Stimulated activated CD8-positive, alpha-beta memory T cell treated with anti-CD3 and anti-CD28 coated beads, Interleukin-4, amount 100 ng/mL, for 4 hours (primary cell): ENCODE measurements around the gene PRSS1.

Experiments used
- DNase-seq, 2 donors: peaks; one replicate each; pipeline ENCODE4 v3.0.0-alpha.2; 2020; ENCODE audit warnings: low read depth in 2 of 2, low spot score in 1 of 2

The PRSS1 gene

DNA sequence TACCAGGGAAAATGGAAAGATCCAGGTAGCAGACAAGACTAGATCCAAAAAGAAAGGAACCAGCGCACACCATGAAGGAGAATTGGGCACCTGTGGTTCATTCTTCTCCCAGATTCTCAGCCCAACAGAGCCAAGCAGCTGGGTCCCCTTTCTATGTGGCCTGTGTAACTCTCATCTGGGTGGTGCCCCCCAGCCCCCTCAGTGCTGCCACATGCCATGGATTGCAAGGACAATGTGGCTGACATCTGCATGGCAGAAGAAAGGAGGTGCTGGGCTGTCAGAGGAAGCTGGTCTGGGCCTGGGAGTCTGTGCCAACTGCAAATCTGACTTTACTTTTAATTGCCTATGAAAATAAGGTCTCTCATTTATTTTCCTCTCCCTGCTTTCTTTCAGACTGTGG, 42.9 kb downstream of the PRSS1 start:
- no peak for DNase-seq

- no peak for DNase-seq
These were observed 43.3 kb downstream of the PRSS1 start for GRCh38 chr7:142792593-142792992.

GRCh38 chr7:142793156-142793555, 43.9 kb downstream of the PRSS1 start:
- no peak for DNase-seq

DNA sequence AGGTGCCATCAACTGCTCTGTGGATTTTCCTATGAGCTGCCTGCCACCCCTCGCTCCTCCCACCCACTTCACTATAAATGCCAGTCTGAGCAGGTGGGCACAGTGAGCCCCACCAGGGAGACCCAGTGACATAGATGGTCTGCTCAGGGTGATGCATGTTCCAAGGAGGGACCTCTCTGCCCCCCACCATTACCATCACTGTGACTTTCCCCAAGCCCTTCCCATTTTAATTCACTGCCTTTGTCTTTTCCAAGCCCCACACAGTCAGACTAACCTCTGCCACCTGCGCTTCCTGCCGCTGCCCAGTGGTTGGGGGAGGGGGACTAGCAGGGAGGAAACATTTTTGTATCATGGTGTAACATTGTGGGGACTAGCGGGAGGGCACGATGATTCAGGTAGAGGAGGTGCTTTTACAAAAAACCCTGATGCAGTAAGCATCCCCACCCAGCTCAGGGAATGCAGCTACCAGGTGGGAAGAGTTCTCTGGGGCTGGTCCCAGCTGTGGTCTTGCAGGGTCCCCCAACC, 46.1 kb downstream of the PRSS1 start:
- peak in 1 of 2 donors; percentile 57 for DNase-seq

DNA sequence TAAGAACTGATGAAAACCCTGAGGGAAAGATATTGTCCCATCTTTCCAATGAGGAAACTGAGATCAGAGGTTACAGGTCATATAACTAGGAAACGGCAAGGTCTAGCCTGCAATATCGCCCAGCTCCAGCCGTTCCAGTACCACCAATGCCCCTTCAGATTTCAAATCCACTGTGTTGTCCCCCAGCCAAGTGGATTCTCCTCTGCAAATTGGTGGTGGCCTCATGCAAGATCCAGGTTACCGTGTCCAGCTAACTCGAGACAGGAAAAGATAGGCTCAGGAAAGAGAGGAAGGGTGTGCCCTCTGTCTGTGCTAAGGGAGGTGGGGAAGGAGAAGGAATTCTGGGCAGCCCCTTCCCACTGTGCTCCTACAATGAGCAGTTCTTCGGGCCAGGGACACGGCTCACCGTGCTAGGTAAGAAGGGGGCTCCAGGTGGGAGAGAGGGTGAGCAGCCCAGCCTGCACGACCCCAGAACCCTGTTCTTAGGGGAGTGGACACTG, 46.8 kb downstream of the PRSS1 start:
- DNase-seq = no peak

DNA sequence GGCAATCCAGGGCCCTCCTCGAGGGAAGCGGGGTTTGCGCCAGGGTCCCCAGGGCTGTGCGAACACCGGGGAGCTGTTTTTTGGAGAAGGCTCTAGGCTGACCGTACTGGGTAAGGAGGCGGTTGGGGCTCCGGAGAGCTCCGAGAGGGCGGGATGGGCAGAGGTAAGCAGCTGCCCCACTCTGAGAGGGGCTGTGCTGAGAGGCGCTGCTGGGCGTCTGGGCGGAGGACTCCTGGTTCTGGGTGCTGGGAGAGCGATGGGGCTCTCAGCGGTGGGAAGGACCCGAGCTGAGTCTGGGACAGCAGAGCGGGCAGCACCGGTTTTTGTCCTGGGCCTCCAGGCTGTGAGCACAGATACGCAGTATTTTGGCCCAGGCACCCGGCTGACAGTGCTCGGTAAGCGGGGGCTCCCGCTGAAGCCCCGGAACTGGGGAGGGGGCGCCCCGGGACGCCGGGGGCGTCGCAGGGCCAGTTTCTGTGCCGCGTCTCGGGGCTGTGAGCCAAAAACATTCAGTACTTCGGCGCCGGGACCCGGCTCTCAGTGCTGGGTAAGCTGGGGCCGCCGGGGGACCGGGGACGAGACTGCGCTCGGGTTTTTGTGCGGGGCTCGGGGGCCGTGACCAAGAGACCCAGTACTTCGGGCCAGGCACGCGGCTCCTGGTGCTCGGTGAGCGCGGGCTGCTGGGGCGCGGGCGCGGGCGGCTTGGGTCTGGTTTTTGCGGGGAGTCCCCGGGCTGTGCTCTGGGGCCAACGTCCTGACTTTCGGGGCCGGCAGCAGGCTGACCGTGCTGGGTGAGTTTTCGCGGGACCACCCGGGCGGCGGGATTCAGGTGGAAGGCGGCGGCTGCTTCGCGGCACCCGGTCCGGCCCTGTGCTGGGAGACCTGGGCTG, 47.5 kb downstream of the PRSS1 start:
- DNase-seq = no peak

GRCh38 chr7:142797391-142798377, 48.4 kb downstream of the PRSS1 start:
- DNase-seq = no peak

DNA sequence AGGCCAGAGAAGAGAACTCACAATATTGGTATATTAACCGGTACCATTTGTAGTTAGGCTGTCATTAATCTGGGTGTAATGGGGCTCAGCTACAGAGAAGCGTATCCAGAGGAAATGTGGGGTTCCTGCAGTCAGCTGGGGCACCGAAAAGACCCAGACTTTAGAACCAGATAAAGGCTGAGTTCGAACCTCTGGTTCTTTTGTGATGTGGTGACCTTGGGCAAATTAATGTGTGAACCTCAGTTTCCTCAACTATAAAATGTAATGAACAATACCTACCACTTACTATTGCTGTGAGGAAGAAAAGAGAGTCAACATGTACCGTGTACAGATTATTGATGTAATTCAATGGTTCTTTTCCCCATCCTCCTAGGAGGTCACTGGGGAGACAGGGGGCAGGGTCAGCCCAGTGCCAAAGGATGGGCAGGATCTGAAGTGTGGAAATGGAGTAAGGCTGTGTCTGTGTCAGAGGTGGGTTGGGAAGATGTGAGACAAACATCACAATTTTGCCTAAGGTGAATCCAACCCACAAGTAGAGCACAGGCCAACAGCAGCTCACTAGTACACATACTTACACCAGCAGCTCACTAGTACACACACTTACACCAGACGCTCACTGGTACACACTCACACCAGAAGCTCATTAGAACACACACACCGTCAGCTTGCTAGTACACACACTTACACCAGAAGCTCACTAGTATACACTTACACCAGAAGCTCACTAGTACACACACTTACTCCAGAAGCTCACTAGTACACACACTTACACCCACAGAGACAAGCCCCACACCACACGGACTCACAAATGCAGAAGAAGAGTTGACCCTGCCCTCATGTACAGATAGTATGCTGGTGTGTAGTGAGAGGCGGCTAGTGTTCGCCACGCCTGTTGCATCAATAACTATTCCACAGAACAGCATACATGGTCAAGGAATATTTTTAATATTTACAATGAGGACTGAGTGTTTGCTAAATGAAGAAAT, 49.5 kb downstream of the PRSS1 start:
- no peak for DNase-seq

DNA sequence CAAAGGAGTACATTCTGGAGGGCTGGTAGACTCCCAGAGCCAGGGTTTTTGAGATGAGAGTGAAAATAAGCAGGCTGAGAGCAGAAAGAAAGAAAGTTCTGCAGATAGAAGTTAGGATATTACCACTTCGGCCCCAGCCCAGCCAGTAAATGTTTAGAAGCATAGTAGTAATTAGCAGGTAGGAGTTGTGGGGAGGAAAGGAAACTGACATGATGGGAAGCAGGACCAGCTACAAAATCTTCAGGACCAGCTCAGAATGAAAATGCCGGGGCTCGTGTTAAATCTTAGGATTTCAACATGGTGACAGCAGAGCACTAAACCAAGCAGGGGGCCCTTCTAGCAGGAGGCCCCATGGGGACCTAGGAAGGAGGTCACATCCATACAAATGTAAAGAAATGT, 50.2 kb downstream of the PRSS1 start:
- no peak for DNase-seq

- no peak for DNase-seq
These were observed 50.8 kb downstream of the PRSS1 start for GRCh38 chr7:142800088-142800487.

GRCh38 chr7:142800699-142801260, 51.5 kb downstream of the PRSS1 start:
- no peak for DNase-seq

- no peak for DNase-seq
These were observed 52.5 kb downstream of the PRSS1 start for GRCh38 chr7:142801601-142802295.

GRCh38 chr7:142802301-142802700, 53.0 kb downstream of the PRSS1 start:
- DNase-seq = no peak
